ENCODE measurements around the gene SENP8. TPM values are rescaled to one million over a fixed set of nuclear protein-coding genes. Genes with fewer than 3 reads are reported as not detected.
"Not testable (repeated sequence)": the region's sequence is repeated elsewhere in the genome, so short reads cannot be mapped to it uniquely, and the experiment has no call there.

SENP8 gene
- total RNA-seq, 2 experiments from 2014 or later: 2.5 TPM

DNA sequence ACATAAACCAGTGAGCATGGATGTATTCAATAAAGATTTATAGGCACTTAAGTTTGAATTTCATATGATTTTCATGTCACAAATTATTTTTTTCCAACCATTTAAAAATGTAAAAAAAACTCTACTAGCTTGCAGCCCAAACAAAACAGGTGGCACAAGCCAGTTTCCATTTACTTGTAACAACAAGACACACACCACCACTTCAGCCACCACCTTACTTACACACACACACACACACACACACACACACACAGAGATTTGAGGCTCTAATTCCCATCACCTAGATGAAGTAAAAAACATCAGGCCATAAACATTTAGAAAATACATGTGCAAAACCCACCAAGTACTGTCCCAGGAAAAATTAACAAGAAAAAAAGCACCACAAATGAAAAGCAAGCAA is 25.5 kb upstream of the SENP8 start:
- H3K4me3 Mint-ChIP-seq: no peak overlapping the region
- H3K4me1 Mint-ChIP-seq (ENCODE audit: low read depth): no peaks in the 10 kb centered on the region
- H3K27ac Mint-ChIP-seq: no peak overlapping the region
- DNase-seq: no peak
- POLR2A ChIA-PET: interaction anchor here (1.2 kb wide), 1 partner anchor 12 kb away, joined by 3 read pairs; no protein-coding TSS in a partner anchor
- intact Hi-C loops (cut with micrococcal nuclease): no loop called here
- H3K27me3 Mint-ChIP-seq: no peaks in the 10 kb centered on the region
- CTCF ChIA-PET: no interaction called here
- peaks cover 3% of the 10 kb centered on the region for H3K36me3 Mint-ChIP-seq
- no peaks in the 10 kb centered on the region for H3K9me3 Mint-ChIP-seq

DNA sequence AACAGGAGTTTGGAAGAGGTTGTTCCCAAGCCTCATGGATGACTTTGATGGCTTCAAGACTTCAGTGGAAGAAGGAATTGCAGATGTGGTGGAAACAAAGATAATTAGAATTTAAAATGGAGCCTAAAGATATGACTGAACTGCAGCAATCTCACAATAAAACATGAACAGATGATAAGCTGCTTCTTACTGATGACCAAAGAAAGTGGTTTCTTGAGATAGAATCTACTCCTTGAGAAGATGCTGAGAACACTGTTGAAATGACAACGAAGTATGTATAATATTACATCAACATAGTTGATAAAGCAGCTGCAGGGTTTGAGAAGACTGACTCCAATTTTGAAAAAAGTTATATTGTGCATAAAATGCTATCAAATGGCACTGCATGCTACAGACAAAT is 21.4 kb upstream of the SENP8 start:
- DNase-seq: no peak
- no peaks in the 10 kb centered on the region for H3K9me3 Mint-ChIP-seq
- ChIA-PET CTCF (no interaction called here), POLR2A (no interaction called here)
- H3K4me1 Mint-ChIP-seq (ENCODE audit: low read depth): no peaks in the 10 kb centered on the region
- no peak overlapping the region for H3K27ac Mint-ChIP-seq
- no peaks in the 10 kb centered on the region for H3K36me3 Mint-ChIP-seq
- intact Hi-C loops (cut with micrococcal nuclease): no loop called here
- no peak overlapping the region for H3K4me3 Mint-ChIP-seq
- no peaks in the 10 kb centered on the region for H3K27me3 Mint-ChIP-seq

DNA sequence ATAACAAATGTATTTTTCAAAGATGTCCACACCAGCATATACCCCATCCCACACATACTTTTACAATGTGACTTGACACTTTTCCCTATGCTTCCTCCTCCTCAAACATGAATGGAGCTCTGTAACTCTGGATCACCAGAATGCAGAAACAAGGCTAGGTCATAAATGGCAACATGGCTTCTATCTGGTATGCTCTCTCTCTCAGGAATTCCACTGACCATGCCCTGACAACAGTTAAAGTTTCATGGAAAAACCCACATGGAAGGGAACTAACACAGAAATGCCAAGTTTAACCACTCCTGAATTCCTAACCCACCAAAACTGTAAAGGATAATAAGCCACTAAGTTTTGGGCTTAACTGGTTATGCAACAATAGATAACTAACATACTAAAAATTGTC is 20.2 kb upstream of the SENP8 start:
- H3K4me1 Mint-ChIP-seq (ENCODE audit: low read depth): no peaks in the 10 kb centered on the region
- no peak for DNase-seq
- no peak overlapping the region for H3K4me3 Mint-ChIP-seq
- H3K27me3 Mint-ChIP-seq: no peaks in the 10 kb centered on the region
- POLR2A ChIA-PET: no interaction called here
- intact Hi-C loops (cut with micrococcal nuclease): no loop called here
- H3K36me3 Mint-ChIP-seq: no peaks in the 10 kb centered on the region
- no peaks in the 10 kb centered on the region for H3K9me3 Mint-ChIP-seq
- H3K27ac Mint-ChIP-seq: no peak overlapping the region
- CTCF ChIA-PET: interaction anchor here (0.5 kb wide), 1 partner anchor 177 kb away, joined by 3 read pairs; no protein-coding TSS in a partner anchor

DNA sequence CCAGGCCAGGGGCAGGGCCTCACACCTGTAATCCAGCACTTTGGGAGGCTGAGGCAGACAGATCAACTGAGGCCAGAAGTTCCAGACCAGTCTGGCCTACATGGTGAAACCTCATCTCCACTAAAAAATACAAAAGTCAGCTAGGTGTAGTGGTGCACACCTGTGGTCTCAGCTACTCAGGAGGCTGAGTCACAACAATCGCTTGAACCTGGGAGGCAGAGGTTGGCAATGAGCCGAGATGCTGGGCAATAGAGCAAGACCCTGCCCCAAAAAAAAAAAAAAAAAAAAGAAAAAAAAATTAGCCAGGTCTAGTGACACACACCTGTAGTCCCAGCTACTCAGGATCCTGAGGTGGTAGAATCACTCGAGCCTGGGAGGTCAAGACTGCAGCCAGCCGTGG is 19.0 kb upstream of the SENP8 start:
- no peak overlapping the region for H3K4me3 Mint-ChIP-seq
- ChIA-PET CTCF (no interaction called here), POLR2A (no interaction called here)

DNA sequence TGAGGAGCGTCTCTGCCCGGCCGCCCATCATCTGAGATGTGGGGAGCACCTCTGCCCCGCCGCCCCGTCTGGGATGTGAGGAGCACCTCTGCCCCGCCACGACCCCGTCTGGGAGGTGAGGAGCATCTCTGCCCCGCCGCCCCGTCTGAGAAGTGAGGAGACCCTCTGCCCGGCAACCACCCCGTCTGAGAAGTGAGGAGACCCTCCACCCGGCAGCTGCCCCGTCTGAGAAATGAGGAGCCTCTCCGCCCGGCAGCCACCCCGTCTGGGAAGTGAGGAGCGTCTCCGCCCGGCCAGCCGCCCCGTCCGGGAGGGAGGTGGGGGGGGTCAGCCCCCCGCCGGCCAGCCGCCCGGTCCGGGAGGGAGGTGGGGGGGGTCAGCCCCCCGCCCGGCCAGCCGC is 17.7 kb upstream of the SENP8 start:
- H3K9me3 Mint-ChIP-seq; POLR2A ChIA-PET; H3K27ac Mint-ChIP-seq; CTCF ChIA-PET; DNase-seq; H3K4me3 Mint-ChIP-seq; H3K36me3 Mint-ChIP-seq; intact Hi-C loops (cut with micrococcal nuclease); H3K27me3 Mint-ChIP-seq; H3K4me1 Mint-ChIP-seq (ENCODE audit: low read depth): not testable (repeated sequence)

More for the DNA sequence above, 19.0 kb upstream of the SENP8 start:
- Mint-ChIP-seq H3K27me3 (no peaks in the 10 kb centered on the region), H3K4me1 (ENCODE audit: low read depth) (no peaks in the 10 kb centered on the region), H3K27ac (no peak overlapping the region), H3K9me3 (no peaks in the 10 kb centered on the region), H3K36me3 (no peaks in the 10 kb centered on the region)
- intact Hi-C loops (cut with micrococcal nuclease): no loop called here
- no peak for DNase-seq

DNA sequence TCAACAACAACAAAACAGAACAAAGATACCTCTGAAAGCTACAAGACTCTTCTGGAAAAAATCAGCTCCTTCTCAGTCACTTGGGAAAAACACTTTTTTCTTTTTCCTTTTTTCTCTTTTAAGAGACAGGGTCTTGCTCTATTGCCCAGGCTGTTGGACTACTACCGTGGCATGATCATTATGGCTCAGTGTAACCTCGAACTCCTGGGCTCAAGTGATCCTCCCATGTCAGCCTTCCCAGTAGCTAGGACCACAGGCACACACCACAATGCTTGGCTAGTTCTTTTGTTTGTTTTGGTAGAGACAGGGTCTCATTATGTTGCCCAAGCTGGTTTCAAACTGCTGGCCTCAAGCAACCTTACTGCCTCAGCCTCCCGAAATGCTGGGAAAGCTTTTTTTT is 13.1 kb upstream of the SENP8 start:
- intact Hi-C loops (cut with micrococcal nuclease): no loop called here
- H3K4me1 Mint-ChIP-seq (ENCODE audit: low read depth): peaks cover 3% of the 10 kb centered on the region
- no peak overlapping the region for H3K4me3 Mint-ChIP-seq
- H3K9me3 Mint-ChIP-seq: no peaks in the 10 kb centered on the region
- ChIA-PET POLR2A (no interaction called here), CTCF (no interaction called here)
- no peaks in the 10 kb centered on the region for H3K27me3 Mint-ChIP-seq
- DNase-seq: no peak
- H3K36me3 Mint-ChIP-seq: no peaks in the 10 kb centered on the region
- H3K27ac Mint-ChIP-seq: no peak overlapping the region

DNA sequence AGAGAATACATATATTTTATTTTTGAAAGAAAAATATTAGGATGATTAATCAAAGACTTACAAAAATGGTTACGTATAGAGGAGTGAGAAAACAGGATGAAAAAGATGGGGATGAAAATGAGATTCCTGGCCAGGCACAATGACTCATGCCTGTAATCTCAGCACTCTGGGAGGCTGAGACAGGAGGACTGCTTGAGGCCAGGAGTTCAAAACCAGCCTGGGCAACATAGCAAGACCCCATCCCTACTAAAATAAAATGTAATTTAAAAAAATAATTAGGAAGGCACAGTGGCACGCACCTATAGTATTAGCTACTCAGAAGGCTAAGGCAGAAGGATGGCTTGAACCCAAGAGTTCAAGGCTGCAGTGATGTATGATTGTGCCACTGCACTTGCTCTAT is 12.1 kb upstream of the SENP8 start:
- no peaks in the 10 kb centered on the region for H3K36me3 Mint-ChIP-seq
- H3K9me3 Mint-ChIP-seq: no peaks in the 10 kb centered on the region
- peaks cover 3% of the 10 kb centered on the region for H3K4me1 Mint-ChIP-seq (ENCODE audit: low read depth)
- H3K27ac Mint-ChIP-seq: no peak overlapping the region
- intact Hi-C loops (cut with micrococcal nuclease): no loop called here
- no peak for DNase-seq
- H3K27me3 Mint-ChIP-seq: no peaks in the 10 kb centered on the region
- ChIA-PET CTCF (interaction anchor here (0.6 kb wide), 1 partner anchor 418 kb away, joined by 3 read pairs; no protein-coding TSS in a partner anchor), POLR2A (no interaction called here)
- no peak overlapping the region for H3K4me3 Mint-ChIP-seq

DNA sequence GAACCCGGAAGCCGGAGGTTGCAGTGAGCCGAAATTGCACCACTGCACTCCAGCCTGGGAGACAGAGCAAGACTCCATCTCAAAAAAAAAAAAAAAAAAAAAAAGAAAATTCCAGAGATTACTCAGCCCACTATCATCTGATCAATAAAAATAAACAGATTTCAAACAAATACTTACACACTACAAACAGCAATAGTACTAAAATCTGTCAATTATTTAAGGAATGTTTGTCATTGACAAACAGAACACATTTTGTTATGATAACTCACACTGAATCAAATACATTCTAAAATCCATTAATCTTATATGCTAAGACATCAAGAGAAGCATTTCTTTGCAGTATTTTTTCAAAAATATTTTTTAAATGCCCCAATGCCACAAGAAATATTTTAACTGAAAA is 7.8 kb upstream of the SENP8 start:
- no peak overlapping the region for H3K27ac Mint-ChIP-seq
- H3K36me3 Mint-ChIP-seq: no peaks in the 10 kb centered on the region
- intact Hi-C loops (cut with micrococcal nuclease): no loop called here
- H3K4me3 Mint-ChIP-seq: no peak overlapping the region
- ChIA-PET POLR2A (no interaction called here), CTCF (no interaction called here)
- no peak for DNase-seq
- peaks cover 12% of the 10 kb centered on the region for H3K4me1 Mint-ChIP-seq (ENCODE audit: low read depth)
- H3K27me3 Mint-ChIP-seq: no peaks in the 10 kb centered on the region
- H3K9me3 Mint-ChIP-seq: no peaks in the 10 kb centered on the region

DNA sequence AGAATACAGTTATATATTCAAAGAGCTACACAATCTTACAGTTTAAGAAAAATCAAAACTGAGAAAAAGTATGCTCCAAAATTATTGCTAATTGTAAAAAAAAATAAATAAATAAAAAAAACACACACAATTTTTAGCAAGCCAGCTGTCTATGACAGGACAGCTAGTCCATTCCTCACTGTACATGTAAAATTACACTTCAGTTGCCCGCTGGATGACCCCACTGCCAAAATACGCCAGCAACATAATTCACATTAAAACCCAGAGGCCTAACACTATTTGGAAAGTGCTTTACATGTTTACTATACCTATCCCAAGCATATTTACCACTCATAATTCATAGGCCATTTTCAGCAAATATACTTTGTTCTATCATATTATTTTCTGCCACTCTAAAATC is 6.1 kb upstream of the SENP8 start:
- CTCF ChIA-PET: interaction anchor here (2.3 kb wide), 1 partner anchor 44 kb away, joined by 7 read pairs; no protein-coding TSS in a partner anchor

DNA sequence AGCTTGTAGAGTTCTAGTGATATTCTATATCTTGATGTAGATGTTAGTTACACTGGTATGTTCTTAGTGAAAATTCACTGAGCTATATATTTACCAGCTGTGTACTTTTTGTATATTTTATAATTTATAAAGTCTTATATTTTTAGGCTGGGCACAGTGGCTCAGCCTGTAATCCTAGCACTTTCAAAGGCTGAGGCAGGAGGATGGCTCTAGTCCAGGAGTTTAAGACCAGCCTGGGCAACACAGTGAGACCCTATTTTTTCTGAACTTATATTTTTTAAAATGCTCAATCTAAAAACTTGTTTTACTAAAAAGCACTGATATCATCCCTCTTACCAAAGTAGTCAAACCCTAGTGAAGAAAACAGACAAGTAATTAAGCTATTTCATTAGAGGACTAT is 5.4 kb upstream of the SENP8 start:
- intact Hi-C loops (cut with micrococcal nuclease): no loop called here
- POLR2A ChIA-PET: no interaction called here
- H3K4me1 Mint-ChIP-seq (ENCODE audit: low read depth): peaks cover 27% of the 10 kb centered on the region
- H3K9me3 Mint-ChIP-seq: no peaks in the 10 kb centered on the region
- no peak overlapping the region for H3K27ac Mint-ChIP-seq
- DNase-seq: no peak
- no peak overlapping the region for H3K4me3 Mint-ChIP-seq
- H3K27me3 Mint-ChIP-seq: no peaks in the 10 kb centered on the region
- CTCF ChIA-PET: interaction anchor here (2.3 kb wide), 1 partner anchor 43 kb away, joined by 7 read pairs; no protein-coding TSS in a partner anchor
- H3K36me3 Mint-ChIP-seq: no peaks in the 10 kb centered on the region

More for the DNA sequence above, 6.1 kb upstream of the SENP8 start:
- H3K27ac Mint-ChIP-seq: no peak overlapping the region
- no peak overlapping the region for H3K4me3 Mint-ChIP-seq
- no peak for DNase-seq
- H3K36me3 Mint-ChIP-seq: no peaks in the 10 kb centered on the region
- H3K4me1 Mint-ChIP-seq (ENCODE audit: low read depth): peaks cover 27% of the 10 kb centered on the region
- POLR2A ChIA-PET: no interaction called here
- H3K27me3 Mint-ChIP-seq: no peaks in the 10 kb centered on the region
- H3K9me3 Mint-ChIP-seq: no peaks in the 10 kb centered on the region
- intact Hi-C loops (cut with micrococcal nuclease): no loop called here

DNA sequence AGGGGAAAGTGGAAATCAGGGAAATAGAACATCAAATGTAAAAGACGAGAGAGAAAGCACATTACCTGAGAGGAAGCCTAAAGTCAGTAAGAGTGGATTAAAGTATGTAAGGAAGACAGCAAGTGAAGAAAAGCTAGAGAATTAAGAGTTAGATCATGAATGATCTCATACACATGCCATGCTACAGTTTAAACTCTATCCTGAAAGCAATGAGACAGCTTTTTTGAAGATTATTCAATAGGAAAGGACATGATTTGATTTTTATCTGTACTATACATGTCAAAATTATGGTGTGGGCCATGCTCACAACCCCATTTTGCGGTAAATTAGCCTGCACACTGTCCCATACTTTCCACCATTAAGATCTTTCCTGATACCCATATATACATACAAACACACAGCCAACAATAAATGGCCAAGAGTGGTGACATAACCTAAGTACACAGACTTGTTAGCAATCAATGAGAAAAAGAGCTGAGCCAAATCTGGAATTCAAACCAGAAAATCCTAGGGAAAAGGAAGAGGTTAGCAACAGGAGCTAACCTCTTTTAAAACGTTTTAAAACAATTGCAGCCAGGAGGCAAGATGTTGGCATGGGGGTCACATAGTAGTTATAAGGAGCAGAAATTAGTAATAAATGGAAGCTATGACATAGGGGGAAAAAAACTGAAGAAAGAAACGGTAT is 4.7 kb upstream of the SENP8 start:
- H3K4me1 Mint-ChIP-seq (ENCODE audit: low read depth): peaks cover 25% of the 10 kb centered on the region
- intact Hi-C loops (cut with micrococcal nuclease): no loop called here
- ChIA-PET POLR2A (no interaction called here), CTCF (interaction anchor here (0.7 to 2.3 kb wide), 2 partner anchors 43 to 311 kb away, joined by 3 to 7 read pairs; no protein-coding TSS in a partner anchor)
- H3K9me3 Mint-ChIP-seq: no peaks in the 10 kb centered on the region
- H3K4me3 Mint-ChIP-seq: no peak overlapping the region
- H3K36me3 Mint-ChIP-seq: no peaks in the 10 kb centered on the region
- no peaks in the 10 kb centered on the region for H3K27me3 Mint-ChIP-seq
- H3K27ac Mint-ChIP-seq: no peak overlapping the region
- DNase-seq: no peak

DNA sequence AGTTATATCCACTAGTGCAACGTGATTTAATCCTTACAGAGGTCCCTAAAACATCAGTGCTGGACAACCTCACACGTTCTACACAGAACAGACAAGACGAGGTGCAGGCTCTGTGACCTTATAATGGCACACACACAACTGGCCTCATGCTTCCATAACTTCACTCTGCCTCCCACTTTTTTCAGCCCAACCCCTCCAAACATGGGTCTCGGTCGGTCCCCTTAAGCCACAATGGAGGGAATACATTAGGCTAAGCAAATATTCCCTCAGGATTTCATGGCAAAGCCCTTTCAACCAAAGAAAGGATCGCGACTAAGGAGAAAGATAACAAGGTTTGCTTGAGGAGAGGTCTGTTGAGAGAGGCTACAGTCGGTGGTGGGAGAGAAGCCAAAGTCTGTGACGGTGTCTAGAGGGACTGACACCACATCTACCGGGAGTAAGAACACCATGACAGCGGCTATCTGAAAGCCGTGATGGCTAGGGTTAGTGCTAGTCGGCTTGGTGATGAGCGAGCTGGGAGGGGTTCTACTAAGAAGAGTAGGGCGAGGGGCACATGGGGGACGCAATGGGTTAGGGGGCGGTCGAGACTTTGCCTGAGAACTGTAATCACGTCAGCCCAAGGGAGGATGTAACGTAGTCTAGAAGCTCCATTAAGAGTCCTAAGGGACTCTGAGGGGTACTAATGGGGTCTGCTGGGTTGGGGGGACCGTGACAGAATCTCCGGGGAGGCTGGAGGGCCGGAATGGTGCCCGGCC is 1.3 kb upstream of the SENP8 start:
- H3K4me1 Mint-ChIP-seq (ENCODE audit: low read depth): peaks cover 34% of the 10 kb centered on the region
- H3K9me3 Mint-ChIP-seq: no peaks in the 10 kb centered on the region
- DNase-seq: peak; percentile 37
- no peaks in the 10 kb centered on the region for H3K36me3 Mint-ChIP-seq
- POLR2A ChIA-PET: no interaction called here
- H3K4me3 Mint-ChIP-seq: peak overlapping the region; percentile 98
- H3K27me3 Mint-ChIP-seq: no peaks in the 10 kb centered on the region
- intact Hi-C loops (cut with micrococcal nuclease): loop anchor here (5.0 kb wide), 3 partner anchors 155 to 570 kb away; partner anchors contain the start of genes BBS4, HEXA, HIGD2B and PARP6
- peak overlapping the region; percentile 73 for H3K27ac Mint-ChIP-seq
- CTCF ChIA-PET: interaction anchor here (0.6 kb wide), 1 partner anchor 559 kb away, joined by 3 read pairs; no protein-coding TSS in a partner anchor
